GM12878 (cell line): ENCODE measurements around the gene MRPL50. TPM values are rescaled to one million over a fixed set of nuclear protein-coding genes. Genes with fewer than 3 reads are reported as not detected.

ENCODE experiments used
- ATAC-seq: fragments of 200-7000 bp; cut with Tn5 transposase; 3 replicates; pipeline ENCODE4 v1.9.1; 2020; ENCODE audit warnings: mild to moderate bottlenecking, moderate library complexity
- BruUV-seq: library from RNA; stranded (reverse); fragments of 400-500 nt; replicated peaks from 2 replicates; lab custom pipeline; 2021; lab: Mats Ljungman, UMichigan
- CTCF ChIA-PET: fragments of 300-600 bp; sonication (Branson Sonifier 250); formaldehyde crosslinking; extraction: SDS; loops from one replicate; lab custom pipeline; 2021; ENCODE audit warnings: inconsistent platforms; lab: Yijun Ruan, JAX
- POLR2A ChIA-PET: fragments of 350-600 bp; formaldehyde crosslinking; extraction: SDS; loops from one replicate; lab custom pipeline; 2021; ENCODE audit warnings: inconsistent platforms; lab: Charles Lee
- RAD21 ChIA-PET: fragments of 300-600 bp; sonication (Branson Sonifier 250); formaldehyde crosslinking; loops from one replicate; lab custom pipeline; 2023; ENCODE audit warnings: antibody characterized with exemption; ENCODE audit not compliant: unreplicated experiment; lab: Charles Lee
- SMC1A ChIA-PET: fragments of 300-600 bp; sonication (Branson Sonifier 250); formaldehyde crosslinking; loops from one replicate; lab custom pipeline; 2023; ENCODE audit not compliant: unreplicated experiment, uncharacterized antibody; lab: Charles Lee
- DNase-seq: peaks from one replicate; pipeline ENCODE4 v3.0.0-alpha.2; 2011; ENCODE audit warnings: low read depth, low spot score
- FAIRE-seq: peaks from 3 replicates; lab custom pipeline; 2011; peaks lifted over from hg19 to GRCh38; lab: Jason Lieb, UNC
- H2AFZ ChIP-seq: 2 replicates; pipeline ENCODE4 v1.6.0; 2011; ENCODE audit warnings: low read depth, low read length, control low read depth; ENCODE audit not compliant: control insufficient read depth
- H3K27ac ChIP-seq: 2 replicates; pipeline ENCODE4 v1.5.1; 2011; ENCODE audit warnings: control low read depth; ENCODE audit not compliant: control insufficient read depth, insufficient read depth
- H3K27me3 ChIP-seq, 2 experiments: replicated peaks in 1 of 2; 2 replicates each; pipeline versions ENCODE4 v1.6.0 to v1.6.1; 2011; ENCODE audit warnings: low read length in 1 of 2; ENCODE audit not compliant: control insufficient read depth in 2 of 2, insufficient read depth in 2 of 2
- H3K36me3 ChIP-seq, 2 experiments: 2 replicates each; pipeline ENCODE4 v1.5.1; 2011; ENCODE audit warnings: low read length in 1 of 2; ENCODE audit not compliant: control insufficient read depth in 2 of 2, insufficient read depth in 2 of 2
- H3K4me1 ChIP-seq: 2 replicates; pipeline ENCODE4 v1.6.1; 2011; ENCODE audit warnings: mild to moderate bottlenecking, low read length, moderate library complexity, mixed read lengths; ENCODE audit not compliant: control insufficient read depth, insufficient read depth
- H3K4me2 ChIP-seq: 2 replicates; pipeline ENCODE4 v1.6.0; 2011; ENCODE audit warnings: control low read depth; ENCODE audit not compliant: control insufficient read depth, insufficient read depth
- H3K4me3 ChIP-seq: fragments of 200-600 bp; sonication (generic); 2 replicates; pipeline ENCODE4 v1.5.1; 2016
- H3K79me2 ChIP-seq: 2 replicates; pipeline ENCODE4 v1.6.0; 2011; ENCODE audit warnings: low read length; ENCODE audit not compliant: control insufficient read depth, insufficient read depth
- H3K9ac ChIP-seq: 2 replicates; pipeline ENCODE4 v1.8.0; 2011; ENCODE audit warnings: low read length, control low read depth, mixed read lengths; ENCODE audit not compliant: control insufficient read depth, insufficient read depth
- H3K9me3 ChIP-seq: replicated peaks from 3 replicates; pipeline ENCODE4 v1.5.1; 2011; ENCODE audit warnings: mild to moderate bottlenecking, low read length; ENCODE audit not compliant: control insufficient read depth, insufficient read depth
- H4K20me1 ChIP-seq: 2 replicates; pipeline ENCODE4 v1.6.0; 2011; ENCODE audit not compliant: control insufficient read depth, insufficient read depth
- CBFB ChIP-seq: IDR thresholded peaks from 2 replicates; pipeline ENCODE4 v1.6.1; 2016; ENCODE audit warnings: antibody characterized with exemption, low read depth
- CHD2 ChIP-seq: IDR thresholded peaks from 2 replicates; pipeline ENCODE4 v1.6.1; 2011; ENCODE audit warnings: low read depth, low read length, improper control_type of control experiment, borderline replicate concordance
- E4F1 ChIP-seq: fragments of 450-650 bp; IDR thresholded peaks from 2 replicates; pipeline ENCODE4 v1.6.1; 2018; ENCODE audit warnings: borderline replicate concordance, mild to moderate bottlenecking; ENCODE audit not compliant: partially characterized antibody
- ELK1 ChIP-seq: IDR thresholded peaks from 2 replicates; pipeline ENCODE4 v1.6.1; 2012; ENCODE audit warnings: low read depth, low read length, improper control_type of control experiment
- MTA2 ChIP-seq: fragments of 450-650 bp; IDR thresholded peaks from 2 replicates; pipeline ENCODE4 v1.6.1; 2016; ENCODE audit warnings: low read depth, mild to moderate bottlenecking, moderate library complexity
- NFYB ChIP-seq: IDR thresholded peaks from 2 replicates; pipeline ENCODE4 v1.6.1; 2011; ENCODE audit warnings: low read depth, mild to moderate bottlenecking, low read length, improper control_type of control experiment, moderate library complexity; ENCODE audit not compliant: insufficient read depth
- RAD21 ChIP-seq: IDR thresholded peaks from 2 replicates; pipeline ENCODE4 v1.6.1; 2011; ENCODE audit warnings: mild to moderate bottlenecking, low read depth, low read length, moderate library complexity; ENCODE audit not compliant: insufficient read depth
- RFX5 ChIP-seq: IDR thresholded peaks from 2 replicates; pipeline ENCODE4 v1.6.1; 2011; ENCODE audit warnings: low read depth, low read length, improper control_type of control experiment
- SPI1 ChIP-seq: IDR thresholded peaks from 2 replicates; pipeline ENCODE4 v1.6.1; 2011; ENCODE audit warnings: low read depth, mild to moderate bottlenecking, low read length, moderate library complexity, borderline replicate concordance; ENCODE audit not compliant: insufficient read depth
- SREBF1 ChIP-seq: IDR thresholded peaks from 2 replicates; pipeline ENCODE4 v1.6.1; 2012; ENCODE audit warnings: mild to moderate bottlenecking, low read length
- TBL1XR1 ChIP-seq: IDR thresholded peaks from 2 replicates; pipeline ENCODE4 v1.6.1; 2012; ENCODE audit warnings: low read depth, low read length, improper control_type of control experiment
- ZBTB33 ChIP-seq: fragments of 450-650 bp; IDR thresholded peaks from 2 replicates; pipeline ENCODE4 v1.6.1; 2017; ENCODE audit warnings: mild to moderate bottlenecking
- ZSCAN29 ChIP-seq: fragments of 450-650 bp; IDR thresholded peaks from 2 replicates; pipeline ENCODE4 v1.6.1; 2017; ENCODE audit warnings: mild to moderate bottlenecking, moderate library complexity
- ZZZ3 ChIP-seq: IDR thresholded peaks from 2 replicates; pipeline ENCODE4 v1.6.1; 2011; ENCODE audit warnings: low read depth; ENCODE audit not compliant: control insufficient read depth, insufficient read length
- WGBS: methylation state at CpG from one replicate; pipeline ENCODE4 v1.1.6; 2016; ENCODE audit warnings: low lambda C conversion rate; ENCODE audit not compliant: insufficient replicate concordance, insufficient coverage; ENCODE audit errors: missing lambda C conversion rate; 5-methylcytosine and 5-hydroxymethylcytosine counted together
- in situ Hi-C: fragments of 300-500 bp; cut with MboI; formaldehyde crosslinking; loops from 9 replicates; pipeline ENCODE4 v1.14.3; 2018; ENCODE audit warnings: mixed read lengths
- intact Hi-C: fragments of 100-400 bp; cut with micrococcal nuclease; formaldehyde crosslinking; loops from one replicate; pipeline ENCODE4 v1.14.2; 2022; ENCODE audit not compliant: unreplicated experiment
- polyA plus RNA-seq, 11 experiments: library from polyadenylated mRNA; depleted of rRNA in 4 of 11; unstranded in 6 of 11; stranded (reverse) in 5 of 11; fragments of >200 nt; fragmentation: Nextera tagmentation in 4 of 11; fragmentation: Illumina TruSeq in 1 of 11; extraction: Ambion mirVana in 4 of 11; extraction: Trizol in 1 of 11; gene quantifications; 1 replicate in 1 of 11; 2 replicates in 10 of 11; pipeline versions ENCODE4 v1.2.1 to v1.2.3, GENCODE V29; 2011 to 2016; ENCODE audit warnings: inconsistent platforms in 2 of 11, missing spikeins in 2 of 11, low read depth in 1 of 11
- total RNA-seq, 4 experiments: library from RNA; depleted of rRNA in 3 of 4; stranded (reverse); fragments of >200 nt in 3 of 4; fragmentation: Illumina TruSeq in 1 of 4; extraction: Trizol in 1 of 4; gene quantifications; 2 replicates each; pipeline versions ENCODE4 v1.2.1 to v1.2.3, GENCODE V29; 2013 to 2021

Gene MRPL50
- total and polyA plus RNA-seq, 10 of the 15 experiments (the other 5 are each of a cell fraction or from before 2014, with no cell fraction given), result 12.8 to 79.4 (median 27.9) TPM

GRCh38 chr9:101440714-101441230, 42.4 kb upstream of the MRPL50 start:
- no peaks in the 10 kb centered on the region for H4K20me1 ChIP-seq
- intact Hi-C loops (no loop called here), in situ Hi-C loops (no loop called here)
- H3K4me2 ChIP-seq, result no peak overlapping the region
- no peak for FAIRE-seq
- H3K9me3 ChIP-seq, result no peaks in the 10 kb centered on the region
- H3K27me3 ChIP-seq, result no peaks in the 10 kb centered on the region
- CTCF ChIA-PET, result interaction anchor here (0.6 to 1.1 kb wide), 2 partner anchors 13 to 699 kb away, joined by 3 read pairs; no protein-coding TSS in a partner anchor
- no peak for TF ChIP-seq ZZZ3
- TF ChIP-seq NFYB, result no peak
- TF ChIP-seq E4F1, result no peak
- TF ChIP-seq TBL1XR1, result no peak
- no peak for TF ChIP-seq CHD2
- no peak for TF ChIP-seq SPI1
- no peak for TF ChIP-seq ZBTB33
- TF ChIP-seq RFX5, result no peak
- no peak for TF ChIP-seq ZSCAN29
- TF ChIP-seq SREBF1, result no peak
- no peak for TF ChIP-seq MTA2
- no peak for TF ChIP-seq CBFB
- TF ChIP-seq RAD21, result no peak
- TF ChIP-seq ELK1, result no peak
- TF ChIP-seq, all 136 proteins: peak for 0
- BruUV-seq, result no TSS peak
- Histone ChIP-seq H3K4me1 (no peaks in the 10 kb centered on the region), H2AFZ (no peak overlapping the region), H3K9ac (no peak overlapping the region), H3K79me2 (no peaks in the 10 kb centered on the region), H3K36me3 (no peaks in the 10 kb centered on the region), H3K4me3 (no peak overlapping the region), H3K27ac (no peak overlapping the region)
- POLR2A ChIA-PET, result no interaction called here
- 42% methylated on average over 3 of the region's 3 CpGs for WGBS
- SMC1A ChIA-PET, result no interaction called here
- ATAC-seq, result no peak
- no peak for DNase-seq
- RAD21 ChIA-PET, result no interaction called here
